GM12801 (cell line): ENCODE results near the gene PLCL2.

Experiments
- TF ChIP-seq, protein P1 (sequence below): IDR thresholded peaks from one replicate; pipeline ENCODE4 v1.5.1; 2011; ENCODE audit warnings: control low read depth; ENCODE audit not compliant: insufficient read length; ENCODE audit errors: extremely low read depth

Gene PLCL2

GRCh38 chr3:17120115-17120514 lies 235.4 kb downstream of the PLCL2 start:
- TF ChIP-seq, protein P1, sequence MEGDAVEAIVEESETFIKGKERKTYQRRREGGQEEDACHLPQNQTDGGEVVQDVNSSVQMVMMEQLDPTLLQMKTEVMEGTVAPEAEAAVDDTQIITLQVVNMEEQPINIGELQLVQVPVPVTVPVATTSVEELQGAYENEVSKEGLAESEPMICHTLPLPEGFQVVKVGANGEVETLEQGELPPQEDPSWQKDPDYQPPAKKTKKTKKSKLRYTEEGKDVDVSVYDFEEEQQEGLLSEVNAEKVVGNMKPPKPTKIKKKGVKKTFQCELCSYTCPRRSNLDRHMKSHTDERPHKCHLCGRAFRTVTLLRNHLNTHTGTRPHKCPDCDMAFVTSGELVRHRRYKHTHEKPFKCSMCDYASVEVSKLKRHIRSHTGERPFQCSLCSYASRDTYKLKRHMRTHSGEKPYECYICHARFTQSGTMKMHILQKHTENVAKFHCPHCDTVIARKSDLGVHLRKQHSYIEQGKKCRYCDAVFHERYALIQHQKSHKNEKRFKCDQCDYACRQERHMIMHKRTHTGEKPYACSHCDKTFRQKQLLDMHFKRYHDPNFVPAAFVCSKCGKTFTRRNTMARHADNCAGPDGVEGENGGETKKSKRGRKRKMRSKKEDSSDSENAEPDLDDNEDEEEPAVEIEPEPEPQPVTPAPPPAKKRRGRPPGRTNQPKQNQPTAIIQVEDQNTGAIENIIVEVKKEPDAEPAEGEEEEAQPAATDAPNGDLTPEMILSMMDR = no peak

GRCh38 chr3:17121336-17121735 lies 236.6 kb downstream of the PLCL2 start:
- TF ChIP-seq, protein P1 = no peak

GRCh38 chr3:17122758-17123157 lies 238.0 kb downstream of the PLCL2 start:
- TF ChIP-seq, protein P1 = no peak

DNA sequence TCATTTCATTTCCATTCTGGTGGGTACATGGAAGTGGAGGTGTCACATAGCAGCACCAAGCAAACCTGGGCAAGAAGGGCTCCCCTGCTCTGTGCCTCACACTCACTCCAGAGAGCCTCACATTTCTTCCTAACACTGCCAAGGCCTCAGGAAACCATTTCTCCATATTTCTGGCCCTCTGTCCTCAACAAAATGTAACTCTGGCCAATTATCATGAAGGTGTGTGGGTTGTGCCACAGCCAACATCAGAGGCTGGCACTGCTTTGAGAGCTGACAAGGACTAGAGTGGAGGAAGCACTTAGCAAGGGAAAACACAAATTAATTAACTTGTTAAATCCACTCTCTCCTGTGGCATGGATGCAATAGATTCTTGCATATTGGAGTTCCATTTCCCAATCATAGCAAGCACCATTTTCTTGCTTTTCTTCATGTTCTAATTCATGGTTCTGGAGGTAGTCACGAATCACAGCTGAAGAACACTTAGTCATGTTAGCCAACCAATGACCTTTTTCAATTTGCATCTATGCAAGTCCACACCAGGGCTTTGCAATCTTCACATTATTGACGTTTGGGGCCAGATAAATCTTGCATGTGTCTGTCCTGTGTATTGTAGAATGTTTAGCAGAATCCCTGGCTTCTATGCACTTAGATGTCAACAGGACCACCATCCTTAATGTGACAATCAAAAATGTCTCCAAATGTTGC lies 241.1 kb downstream of the PLCL2 start:
- TF ChIP-seq, protein P1 = no peak

- TF ChIP-seq, protein P1 = no peak
These were observed 244.8 kb downstream of the PLCL2 start for GRCh38 chr3:17129556-17129955.

DNA sequence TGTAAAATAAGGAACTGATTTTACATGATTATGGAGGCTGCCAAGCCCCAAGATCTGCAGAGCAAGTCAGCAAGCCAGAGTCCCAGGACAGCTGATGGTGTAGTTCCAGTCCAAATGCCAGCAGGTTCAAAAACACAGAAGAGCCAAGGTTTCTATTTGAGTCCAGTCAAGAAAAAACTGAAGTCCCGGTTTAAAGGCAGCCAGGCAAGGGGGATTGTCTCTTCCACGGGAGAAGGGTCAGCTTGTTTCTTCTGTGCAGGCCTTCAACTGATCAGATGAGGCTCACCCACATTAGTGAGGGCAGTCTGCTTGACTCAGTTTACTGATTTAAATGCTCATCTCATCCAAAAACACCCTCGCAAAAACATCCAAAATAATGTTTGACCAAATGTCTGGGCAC lies 246.2 kb downstream of the PLCL2 start:
- TF ChIP-seq, protein P1 = no peak

DNA sequence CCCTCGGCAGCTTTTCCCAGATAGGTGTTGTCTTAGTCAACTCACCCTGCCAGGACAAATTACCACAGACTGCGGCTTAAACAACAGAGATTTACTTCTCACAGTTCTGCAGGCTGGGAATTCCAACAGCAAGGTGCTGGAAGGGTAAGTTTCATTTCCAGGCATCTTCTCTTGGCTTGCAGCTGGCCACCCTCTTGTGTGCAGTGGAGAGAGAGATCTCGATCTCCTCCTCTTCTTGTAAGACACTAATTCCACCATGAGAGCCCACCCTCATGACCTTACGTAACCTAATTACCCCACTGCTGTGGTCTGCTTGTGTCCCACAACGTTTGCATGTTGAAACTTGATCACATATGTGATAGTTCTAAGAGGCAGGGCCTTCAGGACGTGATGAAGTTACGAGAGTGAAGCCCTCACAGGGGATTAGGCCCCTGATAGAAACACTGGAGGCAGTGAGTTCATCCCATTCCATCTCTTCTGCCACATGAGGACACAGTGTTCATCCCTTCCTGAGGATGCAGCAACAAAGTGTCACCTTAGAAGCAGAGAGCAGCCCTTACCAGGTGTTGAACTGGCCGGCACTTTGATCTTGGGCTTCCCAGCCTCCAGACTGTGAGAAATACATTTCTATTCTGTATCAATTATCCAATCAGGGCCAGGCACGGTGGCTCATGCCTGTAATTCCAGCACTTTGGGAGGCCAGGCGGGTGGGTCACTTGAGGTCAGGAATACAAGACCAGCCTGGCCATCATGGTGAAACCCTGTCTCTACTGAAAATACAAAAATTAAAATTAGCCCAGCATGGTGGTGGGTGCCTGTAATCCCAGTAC lies 247.7 kb downstream of the PLCL2 start:
- TF ChIP-seq, protein P1 = no peak
